ENCODE data around the gene P2RY2.
A peak's percentile ranks its signal among the peaks of the same experiment; 100 is the strongest.
"Not testable (repeated sequence)": the region's sequence is repeated elsewhere in the genome, so short reads cannot be mapped to it uniquely, and the experiment has no call there.

Gene P2RY2

GRCh38 chr11:73270016-73270854 is 52.2 kb downstream of the P2RY2 start:
- no peak for DNase-seq

- DNase-seq, result no peak
Observed at GRCh38 chr11:73270855-73271477, 52.9 kb downstream of the P2RY2 start.

DNA sequence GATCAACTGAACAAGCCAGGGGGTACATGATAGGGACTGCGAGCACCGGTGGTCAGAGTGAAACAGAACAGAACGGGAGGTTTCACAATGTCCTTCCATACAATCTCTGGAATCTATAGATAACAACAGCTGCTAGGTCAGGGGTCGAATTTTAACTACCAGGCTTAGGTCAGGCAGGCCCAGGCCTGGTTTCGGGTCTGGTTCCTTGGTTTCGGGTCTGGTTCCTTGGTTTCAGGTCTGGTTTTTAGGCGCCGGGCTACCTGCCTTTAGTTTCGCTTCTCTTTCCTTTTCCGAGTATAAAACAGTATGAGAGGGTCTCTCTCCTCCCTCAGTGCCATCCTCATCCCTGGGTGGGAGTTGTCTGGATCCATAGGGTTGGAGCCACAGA is 53.4 kb downstream of the P2RY2 start:
- not testable (repeated sequence) for DNase-seq

DNA sequence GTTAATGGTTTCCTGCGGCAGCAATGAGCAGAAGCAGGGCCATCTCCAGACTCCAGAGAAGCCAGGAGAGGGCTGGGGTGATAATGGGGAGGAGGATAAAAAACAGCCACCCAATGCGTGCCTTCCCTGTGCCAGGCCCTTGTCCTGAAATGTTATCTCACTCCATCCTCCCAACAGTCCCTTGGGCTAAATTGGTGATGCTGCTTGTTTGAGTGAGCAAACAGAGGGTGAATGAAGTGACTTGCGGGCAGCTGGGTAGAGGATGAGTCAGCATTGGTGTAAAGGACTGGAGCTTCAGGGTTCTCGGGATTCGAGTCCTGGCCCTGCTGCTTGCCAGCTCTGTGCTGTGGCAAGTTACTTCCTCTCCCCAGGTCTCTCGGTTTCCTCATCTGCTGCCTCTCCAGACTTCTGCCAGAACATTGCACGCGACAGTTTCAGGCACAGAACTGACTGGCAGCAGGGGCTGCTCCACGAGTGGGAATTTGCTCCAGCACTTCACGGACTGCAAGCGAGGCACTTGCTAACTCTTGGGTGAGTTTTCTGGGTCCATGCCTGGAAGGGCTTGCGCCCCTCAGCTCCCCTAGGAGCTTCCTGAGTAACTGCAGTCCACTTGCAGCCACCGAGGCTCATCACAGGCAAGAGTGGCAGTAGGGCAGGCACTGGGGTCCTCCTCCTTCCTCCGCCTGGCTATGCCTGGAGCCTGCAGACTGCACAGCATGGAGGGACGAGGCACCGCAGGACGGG is 54.0 kb downstream of the P2RY2 start, which contains the start of gene P2RY6:
P2RY6 (plus strand) TSS at position 403 of the 744 bp plus-strand sequence. CDS start 24,181 bp downstream, outside the sequence.
- peak; percentile 58 for DNase-seq

GRCh38 chr11:73272680-73273038 is 54.6 kb downstream of the P2RY2 start:
- DNase-seq, result no peak

DNA sequence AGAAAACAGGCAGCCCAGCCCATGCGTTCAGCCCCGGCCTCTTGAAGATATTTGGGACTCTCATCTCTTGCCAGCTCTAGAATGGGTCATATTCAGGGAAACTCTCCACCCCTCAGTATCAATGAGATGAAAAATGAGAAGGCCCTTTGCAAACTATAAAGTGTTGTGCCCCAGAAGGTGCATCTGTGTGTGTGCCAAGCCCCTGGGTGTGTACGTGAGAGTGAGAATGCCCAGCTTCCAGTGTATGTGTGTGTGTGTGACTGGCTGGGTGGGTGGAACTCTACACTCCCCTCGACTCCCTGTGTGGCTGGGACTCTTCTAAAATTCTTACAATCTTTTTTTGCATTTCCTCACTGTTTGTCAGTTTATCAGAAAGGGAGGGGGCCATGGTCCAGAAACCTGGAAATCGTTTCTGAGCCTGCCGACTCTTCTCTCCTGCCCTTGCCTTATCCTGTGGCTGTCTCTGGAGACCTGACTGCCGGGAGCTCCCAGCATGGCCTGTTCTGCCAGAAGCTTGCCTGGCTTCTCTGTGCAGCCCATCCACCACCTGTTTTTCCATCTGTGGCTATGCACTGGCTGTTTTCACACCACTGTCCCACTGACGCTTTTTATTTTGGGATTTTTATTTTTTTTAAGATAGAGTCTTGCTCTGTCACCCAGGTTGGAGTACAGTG is 55.3 kb downstream of the P2RY2 start:
- no peak for DNase-seq

- DNase-seq, result not testable (repeated sequence)
Observed at GRCh38 chr11:73274191-73274590, 56.1 kb downstream of the P2RY2 start.

- no peak for DNase-seq
Observed at GRCh38 chr11:73274722-73275380, 56.8 kb downstream of the P2RY2 start.

DNA sequence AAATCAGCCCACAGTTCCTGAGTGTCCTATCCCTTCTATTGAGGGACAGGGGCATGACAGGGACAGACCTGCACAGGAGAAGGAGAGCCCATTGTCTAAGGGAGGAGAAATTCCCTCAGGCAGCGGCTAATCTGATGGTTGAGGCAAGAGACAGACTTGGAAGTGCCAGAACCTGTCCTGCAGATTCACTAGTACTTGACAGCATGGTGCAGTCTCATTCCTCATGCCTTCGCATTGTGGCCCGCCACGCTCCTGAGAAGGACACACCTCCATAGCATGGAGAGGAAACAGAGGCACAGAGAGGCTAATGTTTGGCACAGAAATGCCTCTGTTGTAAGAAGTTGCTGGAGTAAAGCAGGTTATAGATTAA is 57.3 kb downstream of the P2RY2 start:
- DNase-seq, result no peak

DNA sequence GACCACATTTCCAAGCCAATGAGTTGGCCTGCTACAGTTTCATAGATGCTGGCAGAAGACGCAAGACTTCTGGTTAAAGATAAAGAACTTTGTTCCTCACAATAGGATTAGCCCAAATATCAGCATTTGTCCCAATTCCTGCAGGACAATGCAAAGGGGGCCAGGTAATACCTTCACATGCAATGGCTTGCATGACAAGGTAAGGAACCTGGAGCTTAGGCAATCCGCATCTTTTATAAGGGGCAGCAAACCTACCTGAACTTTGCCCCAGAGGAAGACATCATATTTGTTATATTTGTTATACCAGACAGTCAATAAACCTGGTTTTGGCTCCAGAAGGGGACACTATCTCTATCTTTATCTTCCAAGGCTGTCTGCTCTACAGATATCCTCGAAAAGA is 59.4 kb downstream of the P2RY2 start:
- DNase-seq, result no peak

DNA sequence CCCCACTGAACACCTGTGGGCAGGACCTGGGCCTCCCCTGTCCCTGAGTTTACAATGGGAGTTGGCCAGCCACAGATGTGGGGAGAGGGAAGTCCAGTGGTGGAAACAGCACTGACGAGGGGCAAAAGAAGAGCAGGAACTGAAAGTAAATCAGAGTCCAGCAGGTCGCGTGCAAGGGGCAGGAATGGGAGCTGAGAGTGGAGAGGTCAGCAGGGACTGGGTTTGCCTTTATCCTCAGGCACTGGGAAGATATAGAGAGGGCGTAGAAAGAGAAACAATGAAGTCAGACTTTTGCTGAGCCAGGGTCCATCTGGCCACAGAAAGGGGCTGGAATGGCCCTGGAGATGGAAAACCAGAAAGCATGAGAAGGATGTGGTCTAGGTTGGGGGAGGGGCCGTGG is 62.5 kb downstream of the P2RY2 start:
- no peak for DNase-seq

- no peak for DNase-seq
Observed at GRCh38 chr11:73281201-73281741, 63.2 kb downstream of the P2RY2 start.

- no peak for DNase-seq
Observed at GRCh38 chr11:73281796-73282660, 63.9 kb downstream of the P2RY2 start.

DNA sequence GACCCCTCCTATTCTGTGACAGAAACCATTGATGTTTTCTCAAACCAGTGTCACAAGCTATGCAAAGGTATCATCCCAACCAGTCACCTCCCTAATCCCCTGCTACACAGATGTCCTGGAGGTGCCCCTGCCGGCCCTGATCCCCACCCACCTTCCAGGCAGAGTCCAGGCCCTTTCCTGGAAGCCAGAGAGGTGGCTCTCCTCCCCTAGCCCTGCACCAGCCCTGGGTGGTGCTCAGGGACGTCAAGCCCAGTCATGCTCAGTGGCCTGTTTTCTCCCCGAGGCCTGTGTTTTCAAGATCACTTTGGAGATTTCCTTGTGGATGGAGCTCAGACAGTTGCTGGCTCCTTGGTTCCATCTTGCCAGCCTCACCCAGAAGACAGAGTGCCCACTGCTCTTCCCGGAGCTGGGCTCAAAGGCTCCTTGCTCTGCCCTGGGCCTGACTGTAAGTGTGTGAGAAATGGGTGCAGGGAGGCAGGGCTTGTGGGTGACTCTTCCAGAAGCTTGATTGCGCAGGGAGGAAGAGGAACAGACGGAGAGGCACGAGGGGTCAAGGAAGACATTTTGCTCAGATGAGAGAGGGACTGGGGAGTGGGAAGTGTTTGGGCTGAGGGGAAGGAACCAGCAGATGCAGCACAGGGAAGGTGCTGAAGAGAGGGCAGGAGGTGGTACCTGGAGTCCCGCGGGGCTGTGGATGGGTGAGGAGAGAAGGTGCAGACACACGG is 65.4 kb downstream of the P2RY2 start:
- no peak for DNase-seq

DNA sequence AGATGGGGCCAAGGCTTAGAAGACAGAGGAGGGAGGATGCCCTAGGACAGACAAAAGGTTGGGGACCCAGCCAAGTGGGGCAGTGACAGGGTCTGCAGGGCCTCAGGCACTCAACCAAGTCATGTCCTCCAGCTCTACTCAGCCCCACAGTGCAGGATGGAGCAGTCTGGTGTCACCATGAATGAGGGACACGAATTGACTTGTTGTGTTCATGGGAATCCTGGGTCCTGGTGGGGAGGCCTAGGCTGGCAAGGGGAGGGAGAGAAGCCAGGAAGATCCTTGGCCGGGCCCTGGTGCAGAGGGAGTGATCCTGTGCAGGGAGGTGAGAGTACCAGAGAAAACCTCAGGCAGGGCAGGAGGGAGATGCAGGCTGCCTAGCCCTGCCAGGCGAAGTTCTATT is 66.0 kb downstream of the P2RY2 start:
- no peak for DNase-seq

GRCh38 chr11:73285721-73286120 is 67.6 kb downstream of the P2RY2 start:
- DNase-seq, result no peak

Data from NCI-H146 (cell line).